GM18861 (cell line): Measurements from ENCODE around the gene ZMIZ1.

ENCODE experiments used
- ATAC-seq: cut with Tn5 transposase; IDR thresholded peaks from one replicate; pipeline ENCODE4 v1.9.1; 2021; ENCODE audit not compliant: unreplicated experiment

Gene ZMIZ1

DNA sequence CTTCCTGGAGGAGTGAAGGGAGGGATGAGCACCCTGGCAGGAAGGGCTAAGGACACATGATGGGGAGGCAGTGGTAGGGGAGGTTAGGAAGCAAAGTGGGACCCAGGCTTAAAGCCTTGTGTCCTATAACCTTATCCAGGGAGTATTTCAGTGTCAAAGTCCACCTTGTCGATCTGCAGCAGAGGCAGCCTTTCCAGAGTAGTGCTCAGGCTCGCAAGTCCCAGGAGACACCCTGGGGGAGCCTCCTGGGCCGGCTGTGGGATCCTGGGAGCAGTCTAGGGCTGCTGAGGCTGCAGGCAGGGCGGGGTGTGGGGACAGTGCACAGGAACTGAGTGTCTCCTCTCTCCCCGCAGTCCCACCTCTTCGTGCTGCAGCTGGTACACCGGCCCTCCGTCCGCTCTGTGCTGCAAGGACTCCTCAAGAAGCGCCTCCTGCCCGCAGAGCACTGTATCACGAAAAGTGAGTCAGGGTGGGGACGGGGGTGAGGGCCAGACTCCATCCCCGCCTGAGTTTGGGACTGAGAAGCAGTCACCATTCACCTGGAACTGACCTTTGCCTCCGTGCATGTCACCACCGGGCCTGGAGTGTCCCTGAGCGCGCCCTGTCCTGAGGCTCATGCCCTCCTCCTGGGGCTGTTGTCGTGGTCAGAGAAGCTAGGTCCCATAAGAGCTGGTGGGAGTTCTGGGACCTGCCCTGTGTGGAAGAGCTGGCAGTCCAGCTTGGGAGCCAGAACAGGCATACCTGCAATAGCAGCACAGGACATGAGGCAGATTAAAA, 233.2 kb downstream of the ZMIZ1 start:
- ATAC-seq, result no peak

DNA sequence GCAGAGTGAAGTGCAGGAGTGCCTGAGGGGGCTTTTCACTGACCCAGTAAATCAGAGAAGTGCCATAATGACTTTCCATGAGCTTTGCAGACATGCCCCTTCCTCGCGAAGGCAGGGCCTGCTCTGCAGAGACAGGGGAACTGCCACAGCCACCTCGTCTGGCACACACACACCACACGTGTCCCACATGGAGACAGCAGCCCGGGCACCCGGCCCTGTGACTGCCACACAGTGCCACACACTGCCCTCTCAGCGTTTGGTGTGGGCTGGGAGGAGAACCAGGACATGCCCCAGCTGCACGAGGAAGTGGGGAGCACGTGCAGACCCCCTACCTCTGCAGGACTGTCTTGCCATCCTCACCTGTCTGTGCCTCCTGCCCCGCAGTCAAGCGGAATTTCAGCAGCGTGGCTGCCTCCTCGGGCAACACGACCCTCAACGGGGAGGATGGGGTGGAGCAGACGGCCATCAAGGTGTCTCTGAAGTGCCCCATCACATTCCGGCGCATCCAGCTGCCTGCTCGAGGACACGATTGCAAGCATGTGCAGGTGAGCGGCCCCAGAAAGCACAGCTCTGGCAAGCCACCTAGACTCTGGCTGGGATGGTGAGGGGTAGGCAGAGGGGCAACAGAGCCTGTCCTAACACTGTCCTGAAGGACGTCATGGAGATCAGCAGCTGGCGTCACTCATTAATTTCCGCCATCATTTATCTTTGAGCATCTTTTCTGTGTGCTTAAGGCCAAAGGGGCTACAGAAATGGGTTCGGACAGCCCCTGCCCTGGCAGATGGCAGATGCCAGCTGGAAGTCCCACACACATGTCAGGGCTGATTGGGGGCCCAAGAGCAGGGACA, 235.1 kb downstream of the ZMIZ1 start:
- no peak for ATAC-seq

DNA sequence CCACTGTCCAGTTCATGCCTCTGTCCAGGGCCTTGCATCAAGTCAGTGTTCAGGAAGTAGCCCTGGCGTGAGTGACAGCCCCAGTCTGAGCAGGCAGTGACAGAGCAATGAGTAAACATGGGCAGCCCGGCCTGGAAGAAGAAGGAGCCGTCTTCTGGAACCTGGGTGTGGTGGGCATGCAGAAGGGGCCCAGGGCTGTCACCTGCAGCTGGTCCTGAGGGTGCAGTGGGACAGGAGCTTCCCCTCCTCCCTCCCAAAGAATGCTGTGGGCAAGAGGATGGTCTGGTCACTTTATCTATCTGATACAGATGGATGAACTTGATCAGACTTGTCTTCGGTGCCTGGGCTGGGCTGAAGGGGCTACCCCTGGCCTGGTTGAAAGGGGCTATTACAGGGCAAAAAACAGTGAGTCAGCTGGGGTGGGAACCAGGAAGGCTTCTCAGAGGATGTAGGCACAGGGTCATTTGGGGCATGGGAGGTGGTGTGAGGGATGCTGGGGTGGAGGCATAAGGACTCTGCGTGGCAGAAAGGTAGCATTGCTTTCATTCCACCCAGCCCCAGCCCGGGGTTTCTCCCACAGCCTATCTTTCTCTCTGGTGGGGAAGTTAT, 235.8 kb downstream of the ZMIZ1 start:
- ATAC-seq, result no peak

DNA sequence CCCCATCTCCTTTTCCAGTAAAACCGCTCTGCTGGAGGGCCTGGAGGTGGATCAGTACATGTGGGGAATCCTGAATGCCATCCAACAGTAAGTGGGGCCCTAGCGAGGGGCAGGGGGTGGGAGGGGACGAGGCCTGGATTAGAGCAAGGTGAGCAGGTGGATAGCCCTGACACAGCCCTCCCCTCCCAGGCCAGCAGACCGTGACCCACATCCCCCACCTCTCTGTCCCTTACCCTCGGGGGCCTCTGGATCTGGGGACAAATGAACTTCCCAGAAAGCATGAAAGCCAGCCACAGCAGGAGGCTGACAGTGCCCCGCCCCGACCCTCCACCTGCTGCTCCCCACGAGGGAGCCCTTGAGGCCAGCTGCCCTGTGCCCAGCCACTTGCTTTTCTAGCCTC, 236.7 kb downstream of the ZMIZ1 start:
- no peak for ATAC-seq

DNA sequence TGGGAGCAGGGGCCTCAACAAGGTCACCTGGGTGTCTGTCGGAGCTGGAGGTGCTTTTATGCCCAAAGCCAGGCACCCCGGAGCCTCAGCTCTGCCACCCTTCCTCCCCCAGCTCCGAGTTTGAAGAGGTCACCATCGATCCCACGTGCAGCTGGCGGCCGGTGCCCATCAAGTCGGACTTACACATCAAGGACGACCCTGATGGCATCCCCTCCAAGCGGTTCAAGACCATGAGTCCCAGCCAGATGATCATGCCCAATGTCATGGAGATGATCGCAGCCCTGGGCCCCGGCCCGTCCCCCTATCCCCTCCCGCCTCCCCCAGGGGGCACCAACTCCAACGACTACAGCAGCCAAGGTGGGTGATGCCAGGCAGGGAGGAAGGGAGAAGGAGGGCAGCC, 237.2 kb downstream of the ZMIZ1 start:
- no peak for ATAC-seq

DNA sequence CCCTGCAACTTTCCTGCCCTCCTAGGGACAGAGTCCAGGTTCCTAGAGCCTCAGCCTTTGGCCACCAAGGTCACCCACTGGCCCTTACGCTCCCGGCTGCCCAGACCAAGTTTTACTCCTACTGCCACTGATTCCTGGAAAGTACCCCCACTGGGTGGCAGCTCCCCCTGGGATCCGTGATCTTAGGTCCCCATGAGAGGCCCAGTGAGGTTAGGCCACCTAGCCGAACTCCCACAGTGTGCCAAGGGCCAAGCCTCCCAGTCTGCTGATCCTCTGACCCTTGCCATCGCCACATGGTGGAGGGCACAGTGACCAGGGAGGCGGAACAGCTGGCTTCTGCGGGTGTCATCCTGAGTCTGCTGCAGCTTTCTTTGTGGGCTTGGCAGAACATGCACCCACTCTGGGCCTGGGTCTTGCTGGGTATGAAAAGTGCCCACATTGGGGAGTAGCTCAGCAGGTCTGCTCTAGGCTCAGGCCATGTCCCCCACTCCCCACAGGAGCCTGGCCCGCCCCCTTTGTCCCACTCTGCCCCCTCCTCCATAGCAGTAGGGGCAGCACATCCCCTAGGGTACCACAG, 238.0 kb downstream of the ZMIZ1 start:
- no peak for ATAC-seq

DNA sequence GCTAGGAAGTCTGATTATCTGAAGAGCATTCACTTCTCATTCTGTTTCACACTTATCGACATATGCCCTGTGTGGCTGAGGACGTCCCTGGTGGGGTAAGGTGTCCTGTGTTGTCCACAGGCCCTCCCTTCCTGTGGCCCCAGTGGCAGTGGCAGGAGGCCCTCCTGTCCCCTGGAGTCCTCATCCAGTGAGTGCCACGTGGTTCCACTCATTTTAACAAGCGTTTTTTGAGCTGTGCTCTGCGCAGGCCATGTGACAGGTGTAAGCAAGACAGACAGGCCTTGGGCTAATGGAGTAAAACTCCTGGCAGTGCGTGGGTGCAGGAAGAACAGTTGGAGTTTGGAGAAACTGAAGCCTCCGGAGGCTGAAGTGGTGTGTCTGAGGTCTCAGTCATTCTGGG, 239.2 kb downstream of the ZMIZ1 start:
- ATAC-seq, result no peak

DNA sequence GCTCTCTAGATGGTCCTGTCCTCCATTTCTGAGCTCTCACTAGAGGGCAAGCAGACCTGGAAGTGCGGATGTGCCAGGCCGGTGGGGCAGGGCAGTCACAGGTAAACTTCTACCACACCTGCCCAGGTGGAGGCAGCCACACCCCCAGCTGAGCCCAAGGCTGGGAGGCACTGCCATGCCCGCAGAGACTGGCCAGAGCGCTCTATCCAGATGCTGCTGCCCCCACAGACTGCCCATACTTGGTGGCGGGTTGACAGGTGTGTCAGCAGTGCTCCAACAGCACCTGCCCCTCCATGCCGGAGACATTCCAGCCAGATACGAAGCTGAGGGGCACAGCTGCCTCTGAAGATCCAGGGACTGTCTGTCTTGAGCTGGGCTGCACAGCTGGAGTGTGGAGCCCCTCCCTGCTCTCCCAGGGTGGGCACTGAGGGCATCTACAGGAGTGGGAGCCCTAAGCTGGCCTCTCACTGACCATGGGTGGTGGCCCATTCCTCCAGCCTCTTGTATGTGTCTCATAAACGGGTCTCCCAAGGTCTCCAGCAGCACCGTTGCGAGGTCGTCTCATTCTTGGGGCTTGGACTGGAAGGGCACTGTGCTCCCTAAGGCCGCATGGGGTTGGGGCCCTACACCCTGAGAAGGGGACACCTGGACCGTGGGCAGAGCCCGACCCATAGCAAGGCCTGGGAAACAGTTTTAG, 240.4 kb downstream of the ZMIZ1 start:
- ATAC-seq, result no peak

DNA sequence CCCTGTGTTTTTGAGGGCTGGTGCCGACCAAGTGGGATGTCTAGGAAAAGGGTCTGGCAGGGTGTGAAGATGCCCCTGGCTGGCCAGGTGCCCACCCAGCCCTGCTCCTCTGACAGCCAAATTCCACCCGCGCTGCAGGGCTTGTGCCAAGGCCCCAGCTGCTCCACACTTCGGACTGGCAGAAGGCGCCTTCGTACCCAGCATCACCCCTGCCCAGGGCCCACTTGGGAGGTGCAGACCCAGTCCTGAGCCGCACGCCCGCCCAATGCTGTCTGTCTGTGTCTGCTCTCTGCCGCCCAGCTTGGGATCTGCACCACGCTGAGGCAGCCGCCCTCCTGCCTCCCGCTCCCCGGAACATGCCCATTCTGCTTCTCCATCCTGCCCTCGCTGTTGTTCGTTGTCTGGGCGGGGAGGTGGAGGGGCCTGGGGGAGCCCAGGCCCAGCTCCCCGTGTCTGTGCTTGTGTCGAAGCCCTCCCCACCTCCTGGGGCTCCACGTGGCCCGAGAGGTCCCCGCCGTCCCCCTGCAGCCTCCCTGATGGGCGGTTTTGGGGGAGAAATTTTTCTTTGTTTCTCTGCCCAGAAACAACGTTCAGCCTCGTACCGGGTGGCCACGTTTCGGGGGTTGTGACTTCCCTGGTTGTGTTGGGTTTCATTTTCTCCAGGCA, 241.6 kb downstream of the ZMIZ1 start:
- ATAC-seq, result no peak

DNA sequence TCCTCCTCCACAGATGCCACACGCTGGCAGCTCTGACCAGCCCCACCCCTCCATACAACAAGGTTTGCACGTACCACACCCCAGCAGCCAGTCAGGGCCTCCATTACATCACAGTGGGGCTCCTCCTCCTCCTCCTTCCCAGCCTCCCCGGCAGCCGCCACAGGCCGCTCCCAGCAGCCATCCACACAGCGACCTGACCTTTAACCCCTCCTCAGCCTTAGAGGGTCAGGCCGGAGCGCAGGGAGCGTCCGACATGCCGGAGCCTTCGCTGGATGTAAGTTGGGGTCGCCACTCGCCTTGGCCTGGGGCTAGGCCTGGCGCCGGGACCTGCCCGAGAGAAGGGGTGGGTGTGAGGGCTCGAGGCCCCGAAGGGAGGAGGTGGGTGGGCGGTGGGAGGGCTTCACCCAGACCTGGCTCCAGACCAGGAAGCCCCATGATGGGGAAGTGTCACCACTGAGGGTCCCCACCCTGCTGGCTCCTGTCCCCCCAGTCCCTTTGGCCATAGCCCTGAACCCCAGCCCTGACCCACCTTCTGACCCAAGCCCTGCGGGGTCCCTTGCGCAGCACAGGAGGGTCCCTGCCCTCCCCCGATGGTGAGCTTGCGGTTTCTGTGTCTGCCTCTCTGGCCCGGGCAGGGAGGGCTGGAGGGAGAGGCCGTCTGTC, 242.3 kb downstream of the ZMIZ1 start:
- ATAC-seq, result no peak

DNA sequence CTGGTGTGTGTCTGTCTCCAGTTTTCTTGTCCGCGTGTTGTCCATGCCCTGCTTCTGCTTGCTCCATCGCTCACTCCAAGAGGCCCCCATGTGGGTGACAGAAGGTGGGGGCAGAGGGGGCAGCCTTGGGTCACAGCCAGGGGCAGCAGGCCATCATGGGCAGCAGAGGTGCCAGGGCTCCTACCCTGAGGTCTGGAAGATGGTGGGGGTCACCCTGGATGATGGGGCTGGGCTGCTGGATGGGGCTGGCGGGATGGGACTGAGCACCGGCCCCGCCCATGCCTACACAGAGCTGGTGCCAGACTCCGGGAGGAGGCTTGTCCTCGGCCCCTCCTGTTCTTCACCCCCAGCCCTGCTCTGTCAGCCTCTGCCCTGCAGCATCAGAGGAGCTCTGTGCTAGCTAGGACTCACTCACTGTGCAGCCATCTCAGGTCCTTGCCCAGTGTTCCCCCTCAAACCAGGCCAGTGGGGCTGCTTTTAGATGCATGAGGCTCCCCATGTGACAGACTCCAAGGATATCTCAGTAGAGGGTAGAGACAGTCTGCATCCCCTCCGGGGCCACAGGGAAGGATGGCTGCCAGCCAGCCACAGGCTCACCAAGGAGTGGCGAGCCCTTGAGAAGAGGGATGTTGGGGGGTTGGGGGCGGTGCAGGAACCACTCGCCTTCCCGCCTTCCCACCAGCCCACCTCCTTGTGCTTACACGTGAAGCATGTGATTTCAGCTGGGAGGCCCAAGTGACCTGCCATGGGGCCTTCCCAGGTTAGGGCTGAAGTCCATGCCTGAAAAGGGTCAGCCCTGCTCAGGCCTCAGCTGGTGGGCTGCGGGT, 243.0 kb downstream of the ZMIZ1 start:
- no peak for ATAC-seq

DNA sequence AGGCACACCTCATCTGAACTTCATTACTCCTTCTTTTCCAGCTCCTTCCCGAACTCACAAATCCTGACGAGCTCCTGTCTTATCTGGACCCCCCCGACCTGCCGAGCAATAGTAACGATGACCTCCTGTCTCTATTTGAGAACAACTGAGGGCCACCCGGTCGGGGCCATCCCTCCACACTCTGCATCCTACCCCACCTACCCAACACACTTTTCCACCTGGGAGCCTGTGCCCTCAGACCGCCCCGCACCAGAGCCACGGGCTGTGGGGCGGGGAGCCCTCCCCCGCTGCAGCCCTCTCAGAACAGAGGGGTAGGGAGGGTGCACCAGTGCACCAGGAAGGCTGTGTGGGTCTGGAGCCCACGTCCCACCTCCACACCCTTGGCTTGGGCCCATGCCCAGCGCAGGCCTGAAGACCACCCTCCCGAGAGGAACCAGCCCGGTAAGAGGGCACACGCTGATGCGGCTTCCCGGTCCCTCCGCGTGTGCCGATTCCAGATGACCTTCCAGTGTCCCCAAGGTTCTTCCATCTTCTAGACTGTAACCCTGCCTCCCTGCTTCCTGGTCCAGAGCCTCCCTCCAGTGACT, 243.9 kb downstream of the ZMIZ1 start:
- ATAC-seq, result no peak

DNA sequence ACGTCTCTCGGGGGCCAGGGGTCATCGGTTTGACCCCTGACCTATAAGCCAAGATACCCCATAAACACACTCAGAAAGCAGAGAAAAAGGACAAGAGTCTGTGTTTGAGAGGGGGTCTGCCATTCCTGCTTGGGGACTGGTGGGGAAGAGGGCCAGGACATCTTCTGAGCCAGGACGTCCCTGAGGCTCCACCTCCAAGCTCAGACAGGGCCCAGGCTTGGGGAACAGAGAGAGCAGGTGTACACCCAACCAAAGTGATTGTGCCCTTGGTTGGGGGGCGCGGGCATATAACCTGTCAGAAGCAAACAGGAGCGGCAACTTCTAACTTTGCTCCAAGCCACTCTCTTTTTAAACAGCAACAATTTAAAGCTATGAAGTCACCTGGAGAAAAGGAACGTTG, 244.6 kb downstream of the ZMIZ1 start:
- no peak for ATAC-seq

DNA sequence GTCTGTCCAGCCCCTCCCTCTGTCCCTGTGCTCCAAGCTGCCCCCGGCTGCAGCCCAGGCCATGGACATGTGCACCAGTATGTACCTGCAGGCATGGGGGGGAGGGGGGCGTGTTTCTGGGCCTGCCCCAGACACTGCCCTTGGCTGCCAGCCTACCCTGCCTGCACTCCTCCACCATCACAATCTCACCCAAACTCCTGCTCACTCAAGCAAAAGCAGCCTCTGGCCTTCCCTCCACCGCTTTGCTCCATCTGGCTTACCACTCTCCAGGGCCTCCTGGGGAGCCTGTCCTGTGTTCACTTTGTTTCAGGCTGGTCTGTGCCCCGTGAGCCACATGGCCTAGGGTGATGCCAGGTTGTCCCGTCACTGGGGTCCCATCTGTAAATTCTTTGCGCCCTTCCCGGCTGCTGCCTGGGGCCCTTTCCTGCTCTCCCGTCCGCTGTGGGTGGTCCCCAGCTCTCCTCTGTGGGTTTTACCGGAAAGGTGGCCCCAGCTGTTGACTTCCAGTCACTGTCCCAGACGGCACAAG, 245.2 kb downstream of the ZMIZ1 start:
- ATAC-seq, result no peak

DNA sequence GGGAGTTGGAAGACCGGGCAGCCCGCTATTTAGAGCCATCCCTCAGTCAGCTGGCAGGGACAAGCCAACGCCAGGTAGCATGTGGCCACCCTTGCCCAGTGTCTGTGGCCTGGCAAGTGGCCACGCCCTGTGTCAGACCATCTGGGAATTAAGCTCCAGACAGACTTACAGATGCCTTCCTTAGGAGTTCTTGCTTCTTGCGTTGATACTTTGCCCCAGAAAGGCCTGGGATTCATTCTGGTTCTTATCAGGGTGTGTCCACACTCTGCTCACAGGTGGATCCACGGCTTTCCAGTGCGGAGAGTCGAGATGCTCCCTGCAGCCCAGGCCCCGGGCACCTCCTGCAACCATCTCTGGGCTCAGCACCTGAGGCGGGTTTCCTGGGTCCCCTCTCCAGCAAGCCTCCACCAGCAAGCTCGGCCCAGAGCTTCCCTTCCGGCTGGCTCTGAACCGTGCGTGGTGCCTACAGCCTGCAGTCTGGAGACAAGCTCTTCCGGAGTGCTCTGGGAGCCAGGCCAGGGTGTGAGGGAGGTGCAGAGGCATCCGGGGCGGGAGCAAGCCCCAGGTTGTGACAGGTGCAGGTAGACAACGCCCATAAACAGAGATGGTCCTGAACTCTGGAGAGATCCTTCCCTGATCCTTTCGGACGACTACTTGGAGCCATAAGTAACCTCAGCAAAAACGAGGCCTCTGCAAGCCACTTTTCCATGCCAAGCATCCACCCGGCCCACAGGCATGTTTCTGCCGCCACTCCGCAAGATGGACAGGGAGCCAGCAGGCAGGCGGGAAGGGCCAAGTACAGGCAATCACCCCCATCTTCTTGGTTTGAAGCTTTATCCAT, 246.2 kb downstream of the ZMIZ1 start:
- no peak for ATAC-seq

DNA sequence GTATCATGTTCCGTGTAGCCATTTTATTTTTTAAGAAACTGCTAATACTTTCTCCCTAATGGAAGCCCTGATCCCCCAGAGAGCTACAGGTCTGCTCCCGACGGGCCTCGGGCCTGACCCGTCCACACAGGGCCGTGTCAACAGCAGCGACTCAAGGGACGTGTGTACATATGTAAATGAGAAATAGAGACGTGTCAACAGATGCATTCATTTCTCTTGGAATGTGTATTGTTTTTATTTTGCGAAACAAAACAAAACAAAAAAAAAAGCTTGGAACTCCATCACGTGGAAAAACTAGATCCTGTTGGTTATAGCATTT, 246.8 kb downstream of the ZMIZ1 start:
- ATAC-seq, result no peak

DNA sequence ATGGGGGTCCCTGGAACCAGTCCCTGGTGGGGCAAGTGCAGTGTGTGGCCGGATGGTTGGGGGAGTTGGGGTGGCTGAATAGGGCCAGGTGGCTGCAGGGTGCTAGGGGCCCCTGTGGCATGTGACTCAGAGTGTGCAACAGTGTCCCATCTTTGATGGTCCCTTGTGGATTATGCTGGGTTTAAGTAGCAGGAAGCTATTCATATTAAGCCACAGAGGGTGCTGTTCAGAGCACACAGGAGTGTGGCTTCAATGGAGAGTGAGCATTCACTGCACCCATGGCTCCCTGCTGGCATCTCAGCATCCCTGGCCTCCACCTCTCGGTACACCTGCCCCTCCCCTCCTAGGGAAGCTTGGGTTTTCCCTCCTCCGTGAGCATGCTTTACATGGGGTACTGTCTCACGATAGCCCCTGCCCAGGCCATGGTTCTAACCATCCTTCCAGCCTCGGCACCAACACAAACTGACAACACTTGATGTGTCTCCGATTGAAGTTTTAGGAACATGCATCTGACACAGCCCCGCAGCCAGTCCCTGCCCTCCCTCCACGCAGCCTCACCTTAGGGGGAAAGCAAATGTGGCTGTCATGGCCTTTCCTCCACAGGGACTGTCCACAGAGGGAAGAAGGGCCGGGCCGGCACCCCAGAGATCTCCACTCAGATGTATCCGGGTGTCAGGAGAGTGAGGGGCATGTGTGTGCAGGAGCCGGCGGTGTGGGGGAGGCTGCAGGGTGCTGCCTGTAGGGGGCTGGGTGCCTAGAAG, 248.1 kb downstream of the ZMIZ1 start:
- peak; percentile 90 for ATAC-seq
